Body of pancreas (tissue), 4 donors: ENCODE data around the gene ALPK1.

Experiments used
- POLR2A ChIP-seq, 3 donors: fragments of 450-650 bp; IDR thresholded peaks; one replicate each; pipeline ENCODE4 v1.6.1; 2016; ENCODE audit warnings: antibody characterized with exemption in 3 of 3, mild to moderate bottlenecking in 2 of 3
- TF ChIP-seq, protein P1 (sequence below), 7 experiments: fragments of 450-650 bp in 4 of 7; fragments of 200-600 bp in 3 of 7; sonication (generic) in 3 of 7; IDR thresholded peaks; one replicate each; pipeline ENCODE4 v1.5.1; 2016 to 2019; ENCODE audit warnings: antibody characterized with exemption in 7 of 7

DNA sequence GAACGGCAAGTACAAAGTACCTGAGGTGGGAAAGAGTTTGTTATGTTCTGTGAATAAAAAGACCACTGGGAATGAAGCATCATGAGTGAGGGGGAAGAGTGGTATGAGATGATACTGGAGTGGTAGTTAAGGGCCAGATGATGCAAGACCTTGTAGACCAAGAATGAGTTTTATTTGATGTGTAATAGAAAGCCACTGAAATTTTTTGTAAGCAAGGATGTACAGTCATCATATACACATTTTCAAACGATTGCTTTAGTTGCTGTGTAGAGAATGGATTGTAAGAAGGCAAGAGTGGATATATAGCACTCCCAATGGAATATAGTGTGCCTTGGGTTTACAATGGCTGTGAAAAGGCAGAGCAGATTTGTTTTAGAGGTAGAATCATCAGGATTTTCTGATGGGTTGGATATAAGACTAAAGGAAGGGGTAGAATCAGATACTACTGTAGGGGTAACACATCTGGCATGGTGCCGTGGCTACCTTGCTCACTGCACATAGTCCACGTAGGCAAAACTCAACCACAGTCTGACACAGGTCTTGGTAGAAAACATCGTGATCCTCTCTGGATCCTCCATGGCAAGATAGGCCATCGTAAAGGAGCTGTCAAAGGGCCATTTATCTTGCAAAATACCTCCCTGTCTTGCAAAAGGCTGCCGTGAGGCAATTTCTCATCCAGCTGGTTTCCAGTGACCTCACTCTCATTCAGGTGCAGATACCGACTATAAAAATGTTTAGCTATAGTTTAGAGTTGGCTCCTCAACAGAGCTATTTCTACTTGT lies 26.3 kb upstream of the ALPK1 start:
- TF ChIP-seq, protein P1, sequence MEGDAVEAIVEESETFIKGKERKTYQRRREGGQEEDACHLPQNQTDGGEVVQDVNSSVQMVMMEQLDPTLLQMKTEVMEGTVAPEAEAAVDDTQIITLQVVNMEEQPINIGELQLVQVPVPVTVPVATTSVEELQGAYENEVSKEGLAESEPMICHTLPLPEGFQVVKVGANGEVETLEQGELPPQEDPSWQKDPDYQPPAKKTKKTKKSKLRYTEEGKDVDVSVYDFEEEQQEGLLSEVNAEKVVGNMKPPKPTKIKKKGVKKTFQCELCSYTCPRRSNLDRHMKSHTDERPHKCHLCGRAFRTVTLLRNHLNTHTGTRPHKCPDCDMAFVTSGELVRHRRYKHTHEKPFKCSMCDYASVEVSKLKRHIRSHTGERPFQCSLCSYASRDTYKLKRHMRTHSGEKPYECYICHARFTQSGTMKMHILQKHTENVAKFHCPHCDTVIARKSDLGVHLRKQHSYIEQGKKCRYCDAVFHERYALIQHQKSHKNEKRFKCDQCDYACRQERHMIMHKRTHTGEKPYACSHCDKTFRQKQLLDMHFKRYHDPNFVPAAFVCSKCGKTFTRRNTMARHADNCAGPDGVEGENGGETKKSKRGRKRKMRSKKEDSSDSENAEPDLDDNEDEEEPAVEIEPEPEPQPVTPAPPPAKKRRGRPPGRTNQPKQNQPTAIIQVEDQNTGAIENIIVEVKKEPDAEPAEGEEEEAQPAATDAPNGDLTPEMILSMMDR (IDR thresholded peaks at IDR 0.05), result no peak
- TF ChIP-seq POLR2A (IDR thresholded peaks at IDR 0.05), result no peak
